Trophoblast cell (in vitro differentiated cells and primary cell): ENCODE results near the gene OPTC.
A peak's percentile ranks its signal among the peaks of the same experiment; 100 is the strongest.

Experiments used
- DNase-seq, 2 donors: peaks; one replicate each; pipeline ENCODE4 v3.0.0-alpha.2; 2016
- H2AFZ ChIP-seq: 2 replicates; pipeline ENCODE4 v1.6.1; 2013; ENCODE audit warnings: low read length, moderate library complexity, mild to moderate bottlenecking; ENCODE audit not compliant: insufficient read depth, poor library complexity
- H2AK5ac ChIP-seq: 2 replicates; pipeline ENCODE4 v1.6.1; 2013; ENCODE audit warnings: mild to moderate bottlenecking, low read length
- H2BK120ac ChIP-seq: 2 replicates; pipeline ENCODE4 v1.6.1; 2013; ENCODE audit warnings: low read length, mild to moderate bottlenecking, moderate library complexity; ENCODE audit not compliant: insufficient read depth, poor library complexity
- H2BK12ac ChIP-seq: 2 replicates; pipeline ENCODE4 v1.6.1; 2013; ENCODE audit warnings: mild to moderate bottlenecking, low read length, moderate library complexity
- H2BK5ac ChIP-seq: 2 replicates; pipeline ENCODE4 v1.6.1; 2013; ENCODE audit warnings: low read length, low read depth, moderate library complexity, mild to moderate bottlenecking; ENCODE audit not compliant: poor library complexity
- H3K14ac ChIP-seq: 2 replicates; pipeline ENCODE4 v1.6.1; 2013; ENCODE audit warnings: mild to moderate bottlenecking, low read length
- H3K18ac ChIP-seq: 2 replicates; pipeline ENCODE4 v1.6.1; 2013; ENCODE audit warnings: mild to moderate bottlenecking, low read length
- H3K23ac ChIP-seq: 2 replicates; pipeline ENCODE4 v1.6.1; 2013; ENCODE audit warnings: low read length
- H3K27ac ChIP-seq: 2 replicates; pipeline ENCODE4 v1.5.1; 2013; ENCODE audit warnings: low read depth, mild to moderate bottlenecking, inconsistent platforms, low read length, moderate library complexity
- H3K27me3 ChIP-seq: 2 replicates; pipeline ENCODE4 v1.6.1; 2013; ENCODE audit warnings: inconsistent platforms, mild to moderate bottlenecking, low read length, moderate library complexity; ENCODE audit not compliant: insufficient read depth
- H3K36me3 ChIP-seq, 2 experiments: 1 replicate in 1 of 2; 2 replicates in 1 of 2; pipeline ENCODE4 v1.6.1; 2013; ENCODE audit warnings: low read length in 2 of 2, mild to moderate bottlenecking in 2 of 2, moderate library complexity in 1 of 2; ENCODE audit not compliant: insufficient read depth in 2 of 2, control insufficient read depth in 1 of 2
- H3K4ac ChIP-seq: 2 replicates; pipeline ENCODE4 v1.6.1; 2013; ENCODE audit warnings: low read depth, mild to moderate bottlenecking, low read length, moderate library complexity
- H3K4me1 ChIP-seq, 2 experiments: 1 replicate in 1 of 2; 2 replicates in 1 of 2; pipeline ENCODE4 v1.6.1; 2013; ENCODE audit warnings: low read length in 2 of 2, mild to moderate bottlenecking in 2 of 2, moderate library complexity in 1 of 2; ENCODE audit not compliant: insufficient read depth in 2 of 2, control insufficient read depth in 1 of 2
- H3K4me2 ChIP-seq: 2 replicates; pipeline ENCODE4 v1.6.1; 2013; ENCODE audit warnings: inconsistent platforms, mild to moderate bottlenecking, low read length, moderate library complexity
- H3K4me3 ChIP-seq: 2 replicates; pipeline ENCODE4 v1.5.1; 2013; ENCODE audit warnings: mild to moderate bottlenecking, low read depth, low read length, inconsistent platforms
- H3K79me1 ChIP-seq: one replicate; pipeline ENCODE4 v1.6.1; 2013; ENCODE audit warnings: low read length
- H3K79me2 ChIP-seq: 2 replicates; pipeline ENCODE4 v1.6.1; 2013; ENCODE audit warnings: low read length, mild to moderate bottlenecking; ENCODE audit not compliant: control insufficient read depth, insufficient read depth, poor library complexity
- H3K9ac ChIP-seq: 2 replicates; pipeline ENCODE4 v1.6.1; 2013; ENCODE audit warnings: mild to moderate bottlenecking, low read length
- H3K9me3 ChIP-seq: 2 replicates; pipeline ENCODE4 v1.6.1; 2013; ENCODE audit warnings: low read depth, mild to moderate bottlenecking, control low read depth, inconsistent platforms, low read length; ENCODE audit not compliant: insufficient read depth
- H4K12ac ChIP-seq: 2 replicates; pipeline ENCODE4 v1.6.1; 2013; ENCODE audit warnings: low read depth, mild to moderate bottlenecking, low read length, moderate library complexity
- H4K8ac ChIP-seq: 2 replicates; pipeline ENCODE4 v1.6.1; 2013; ENCODE audit warnings: low read depth, mild to moderate bottlenecking, low read length, moderate library complexity
- H4K91ac ChIP-seq: one replicate; pipeline ENCODE4 v1.6.1; 2013; ENCODE audit warnings: low read depth, mild to moderate bottlenecking, low read length, moderate library complexity
- WGBS: extraction: QIAGEN DNeasy Blood & Tissue Kit; methylation state at CpG from one replicate; pipeline ENCODE4 v1.1.7; 2013; ENCODE audit warnings: missing lambda C conversion rate; ENCODE audit not compliant: insufficient read length, insufficient coverage; ENCODE audit errors: extremely low coverage; 5-methylcytosine and 5-hydroxymethylcytosine counted together

OPTC gene

GRCh38 chr1:203500279-203500678 is 6.3 kb downstream of the OPTC start:
- H3K9me3 ChIP-seq, result peaks cover 4% of the 10 kb centered on the region
- no peaks in the 10 kb centered on the region for H3K27me3 ChIP-seq
- H2BK5ac ChIP-seq, result no peak overlapping the region
- H3K23ac ChIP-seq, result no peak overlapping the region
- no peak overlapping the region for H2BK12ac ChIP-seq
- H3K14ac ChIP-seq, result no peak overlapping the region
- no peak overlapping the region for H3K27ac ChIP-seq
- H3K79me1 ChIP-seq, result peaks cover 2% of the 10 kb centered on the region
- peak overlapping the region; percentile 27 for H3K4me3 ChIP-seq
- no CpG with 5 or more reads among the region's 1 CpG for WGBS
- no peak for DNase-seq
- peaks cover 3 to 9% of the 10 kb centered on the region in 2 experiments for H3K4me1 ChIP-seq
- no peak overlapping the region for H3K18ac ChIP-seq
- no peak overlapping the region for H2AK5ac ChIP-seq
- H4K8ac ChIP-seq, result no peak overlapping the region
- no peaks in the 10 kb centered on the region for H3K36me3 ChIP-seq
- no peak overlapping the region for H3K4me2 ChIP-seq
- H3K4ac ChIP-seq, result no peak overlapping the region
- H2BK120ac ChIP-seq, result no peak overlapping the region
- no peak overlapping the region for H4K12ac ChIP-seq
- no peaks in the 10 kb centered on the region for H3K79me2 ChIP-seq
- H3K9ac ChIP-seq, result no peak overlapping the region
- no peak overlapping the region for H2AFZ ChIP-seq
- no peak overlapping the region for H4K91ac ChIP-seq

- no CpG with 5 or more reads among the region's 3 CpGs for WGBS
- Histone ChIP-seq H2BK12ac (no peak overlapping the region), H3K9me3 (peaks cover 2% of the 10 kb centered on the region), H3K79me2 (peaks cover 5% of the 10 kb centered on the region), H3K18ac (no peak overlapping the region), H3K4me3 (no peak overlapping the region), H3K23ac (no peak overlapping the region), H3K14ac (no peak overlapping the region), H3K27ac (no peak overlapping the region), H3K4me1 (peaks cover 29 to 33% of the 10 kb centered on the region in 2 experiments), H3K36me3 (no peaks in the 10 kb centered on the region), H3K4me2 (no peak overlapping the region), H3K9ac (no peak overlapping the region), H2AK5ac (no peak overlapping the region), H2BK5ac (no peak overlapping the region), H3K79me1 (peaks cover 28% of the 10 kb centered on the region), H4K8ac (no peak overlapping the region), H3K4ac (no peak overlapping the region), H3K27me3 (no peaks in the 10 kb centered on the region), H2BK120ac (no peak overlapping the region), H4K12ac (no peak overlapping the region), H4K91ac (no peak overlapping the region), H2AFZ (no peak overlapping the region)
- DNase-seq, result no peak
Observed at GRCh38 chr1:203503836-203504235, 9.9 kb downstream of the OPTC start.

- no CpG with 5 or more reads among the region's 12 CpGs for WGBS
- Histone ChIP-seq H2BK120ac (no peak overlapping the region), H4K91ac (peak overlapping the region; percentile 74), H2AFZ (no peak overlapping the region), H3K23ac (no peak overlapping the region), H3K18ac (no peak overlapping the region), H3K4me3 (no peak overlapping the region), H3K79me2 (peaks cover 5% of the 10 kb centered on the region), H3K9me3 (peaks cover 2% of the 10 kb centered on the region), H2AK5ac (peak overlapping the region; percentile 2), H4K8ac (peak overlapping the region; percentile 2), H3K27ac (no peak overlapping the region), H3K4me2 (no peak overlapping the region), H3K4me1 (peaks cover 33 to 40% of the 10 kb centered on the region in 2 experiments), H2BK12ac (peak overlapping the region; percentile 94), H3K36me3 (no peaks in the 10 kb centered on the region), H3K79me1 (peaks cover 35% of the 10 kb centered on the region), H3K14ac (peak overlapping the region; percentile 1), H3K27me3 (no peaks in the 10 kb centered on the region), H3K9ac (no peak overlapping the region), H3K4ac (peak overlapping the region; percentile 50), H2BK5ac (no peak overlapping the region), H4K12ac (no peak overlapping the region)
- peak; percentile 83 to 92 for DNase-seq
Observed at GRCh38 chr1:203504400-203505250, 10.7 kb downstream of the OPTC start.

GRCh38 chr1:203505526-203506204 is 11.7 kb downstream of the OPTC start:
- no CpG with 5 or more reads among the region's 8 CpGs for WGBS
- H2BK120ac ChIP-seq, result peak overlapping the region; percentile 39
- H3K18ac ChIP-seq, result peak overlapping the region; percentile 82
- H3K4ac ChIP-seq, result peak overlapping the region; percentile 19
- peak overlapping the region; percentile 58 for H2BK5ac ChIP-seq
- no peaks in the 10 kb centered on the region for H3K27me3 ChIP-seq
- peak overlapping the region; percentile 82 for H2AK5ac ChIP-seq
- H3K4me2 ChIP-seq, result no peak overlapping the region
- H3K14ac ChIP-seq, result peak overlapping the region; percentile 52
- H3K4me3 ChIP-seq, result no peak overlapping the region
- peaks cover 2% of the 10 kb centered on the region for H3K9me3 ChIP-seq
- H4K12ac ChIP-seq, result no peak overlapping the region
- H3K27ac ChIP-seq, result peak overlapping the region; percentile 7
- no peaks in the 10 kb centered on the region for H3K36me3 ChIP-seq
- peaks cover 39% of the 10 kb centered on the region for H3K79me1 ChIP-seq
- H2BK12ac ChIP-seq, result peak overlapping the region; percentile 94
- peaks cover 5% of the 10 kb centered on the region for H3K79me2 ChIP-seq
- H2AFZ ChIP-seq, result peak overlapping the region; percentile 38
- peak; percentile 76 to 80 for DNase-seq
- H4K91ac ChIP-seq, result peak overlapping the region; percentile 88
- H4K8ac ChIP-seq, result no peak overlapping the region
- H3K9ac ChIP-seq, result no peak overlapping the region
- H3K4me1 ChIP-seq, result peaks cover 33 to 42% of the 10 kb centered on the region in 2 experiments
- no peak overlapping the region for H3K23ac ChIP-seq
